Activated T-cell treated with anti-CD3 and anti-CD28 coated beads, Interleukin-2, amount 50 U/mL, for 48 hours (primary cell): ENCODE results near the gene CENPL.

Experiments
- DNase-seq, 2 experiments: peaks; one replicate each; pipeline ENCODE4 v3.0.0-alpha.2; 2020

CENPL gene

GRCh38 chr1:173757666-173758065 is 67.0 kb downstream of the CENPL start:
- no peak for DNase-seq

- DNase-seq: no peak
Measured at GRCh38 chr1:173753830-173754229, 70.9 kb downstream of the CENPL start.
